ENCODE data around the gene OR14A2. TPM values are rescaled to one million over a fixed set of nuclear protein-coding genes. Genes with fewer than 3 reads are reported as not detected.
A peak's percentile ranks its signal among the peaks of the same experiment; 100 is the strongest.
"Not testable (repeated sequence)": the region's sequence is repeated elsewhere in the genome, so short reads cannot be mapped to it uniquely, and the experiment has no call there.

Gene OR14A2
- total RNA-seq, 1 donor from 2014 or later = not detected

- H3K4me3 ChIP-seq (ENCODE audit: low read depth, low read length) = no peak overlapping the region
- no peak for TF ChIP-seq CTCF (IDR thresholded peaks at IDR 0.05; ENCODE audit: insufficient read depth, low read length, poor library complexity, severe bottlenecking)
- no peak for DNase-seq (ENCODE audit: low read depth)
- no peaks in the 10 kb centered on the region for H3K36me3 ChIP-seq (ENCODE audit: control insufficient read depth, insufficient read depth, low read length)
- H3K27me3 ChIP-seq (ENCODE audit: control insufficient read depth, insufficient read depth, low read length) = no peaks in the 10 kb centered on the region
These were observed 26.7 kb downstream of the OR14A2 start for GRCh38 chr1:247721222-247721621.

- no peak for DNase-seq (ENCODE audit: low read depth)
These were observed 31.4 kb downstream of the OR14A2 start, which contains the start of gene OR6F1 for GRCh38 chr1:247716546-247716945. OR6F1 (minus strand) TSS chr1:247716646; CDS start chr1:247712755, 3,891 bp downstream.

GRCh38 chr1:247713753-247714152, 34.2 kb downstream of the OR14A2 start:
- H3K4me3 ChIP-seq (ENCODE audit: low read depth, low read length) = no peak overlapping the region
- no peaks in the 10 kb centered on the region for H3K36me3 ChIP-seq (ENCODE audit: control insufficient read depth, insufficient read depth, low read length)
- no peaks in the 10 kb centered on the region for H3K27me3 ChIP-seq (ENCODE audit: control insufficient read depth, insufficient read depth, low read length)
- no peak for TF ChIP-seq CTCF (IDR thresholded peaks at IDR 0.05; ENCODE audit: insufficient read depth, low read length, poor library complexity, severe bottlenecking)
- DNase-seq (ENCODE audit: low read depth) = no peak

More at GRCh38 chr1:247716546-247716945, 31.4 kb downstream of the OR14A2 start, which contains the start of gene OR6F1:
- no peaks in the 10 kb centered on the region for H3K27me3 ChIP-seq (ENCODE audit: control insufficient read depth, insufficient read depth, low read length)
- no peaks in the 10 kb centered on the region for H3K36me3 ChIP-seq (ENCODE audit: control insufficient read depth, insufficient read depth, low read length)
- no peak for TF ChIP-seq CTCF (IDR thresholded peaks at IDR 0.05; ENCODE audit: insufficient read depth, low read length, poor library complexity, severe bottlenecking)
- H3K4me3 ChIP-seq (ENCODE audit: low read depth, low read length) = no peak within 1 kb of the TSS

GRCh38 chr1:247710681-247711080, 37.3 kb downstream of the OR14A2 start:
- H3K4me3 ChIP-seq (ENCODE audit: low read depth, low read length); H3K27me3 ChIP-seq (ENCODE audit: control insufficient read depth, insufficient read depth, low read length); H3K36me3 ChIP-seq (ENCODE audit: control insufficient read depth, insufficient read depth, low read length); DNase-seq (ENCODE audit: low read depth): not testable (repeated sequence)

- Histone ChIP-seq H3K27me3 (ENCODE audit: control insufficient read depth, insufficient read depth, low read length) (no peaks in the 10 kb centered on the region), H3K4me3 (ENCODE audit: low read depth, low read length) (no peak overlapping the region), H3K36me3 (ENCODE audit: control insufficient read depth, insufficient read depth, low read length) (no peaks in the 10 kb centered on the region)
- DNase-seq (ENCODE audit: low read depth) = no peak
- TF ChIP-seq CTCF (IDR thresholded peaks at IDR 0.05; ENCODE audit: insufficient read depth, low read length, poor library complexity, severe bottlenecking) = no peak
These were observed 46.6 kb downstream of the OR14A2 start for GRCh38 chr1:247701338-247701737.

- TF ChIP-seq CTCF (IDR thresholded peaks at IDR 0.05; ENCODE audit: insufficient read depth, low read length, poor library complexity, severe bottlenecking) = peak; percentile 79
- Histone ChIP-seq H3K4me3 (ENCODE audit: low read depth, low read length) (no peak overlapping the region), H3K27me3 (ENCODE audit: control insufficient read depth, insufficient read depth, low read length) (no peaks in the 10 kb centered on the region), H3K36me3 (ENCODE audit: control insufficient read depth, insufficient read depth, low read length) (no peaks in the 10 kb centered on the region)
- DNase-seq (ENCODE audit: low read depth) = peak; percentile 5
These were observed 66.5 kb downstream of the OR14A2 start for GRCh38 chr1:247681288-247681897.
